ENCODE data around the gene CRIP1. TPM values are rescaled to one million over a fixed set of nuclear protein-coding genes. Genes with fewer than 3 reads are reported as not detected.

The CRIP1 gene
- total and polyA plus RNA-seq, 4 donors: 72.8 to 465 (median 301) TPM

GRCh38 chr14:105534586-105534985, 47.9 kb downstream of the CRIP1 start:
- DNase-seq (peak in 1 of 3 donors; percentile 10), ATAC-seq (ENCODE audit: insufficient read depth, low FRiP score) (no peak)
- no peak for TF ChIP-seq CTCF (IDR thresholded peaks at IDR 0.05; ENCODE audit: control extremely low read depth, extremely low read depth)
- H3K9me3 ChIP-seq (ENCODE audit: control insufficient read depth in 4 of 4, insufficient read depth in 3 of 4, low read length in 3 of 4): peaks cover 0 to 3% (median 0%) of the 10 kb centered on the region in 4 donors
- H3K36me3 ChIP-seq (ENCODE audit: control insufficient read depth in 4 of 4, insufficient read depth in 4 of 4, low read length in 4 of 4): no peaks in the 10 kb centered on the region
- WGBS, 2 donors: 63 to 87% methylated on average over 13 of the region's 13 CpGs
- no peaks in the 10 kb centered on the region for H3K27me3 ChIP-seq (ENCODE audit: control insufficient read depth in 3 of 3, insufficient read depth in 3 of 3, low read length in 2 of 3)
- peaks cover 0 to 9% (median 0%) of the 10 kb centered on the region in 5 donors for H3K4me1 ChIP-seq (ENCODE audit: control insufficient read depth in 5 of 5, insufficient read depth in 5 of 5, low read length in 5 of 5)
- no peak overlapping the region for H3K4me3 ChIP-seq
- no peak overlapping the region for H3K9ac ChIP-seq (ENCODE audit: insufficient read depth in 1 of 2, low read length in 2 of 2)
- no peak overlapping the region for H3K27ac ChIP-seq (ENCODE audit: low read depth in 1 of 2, low read length in 1 of 2)

- ATAC-seq (ENCODE audit: insufficient read depth, low FRiP score) (no peak), DNase-seq (peak in 1 of 3 donors; percentile 2)
- H3K4me3 ChIP-seq: no peak overlapping the region
- H3K27me3 ChIP-seq (ENCODE audit: control insufficient read depth in 3 of 3, insufficient read depth in 3 of 3, low read length in 2 of 3): no peaks in the 10 kb centered on the region
- no peak for TF ChIP-seq CTCF (IDR thresholded peaks at IDR 0.05; ENCODE audit: control extremely low read depth, extremely low read depth)
- peaks cover 0 to 5% (median 0%) of the 10 kb centered on the region in 5 donors for H3K4me1 ChIP-seq (ENCODE audit: control insufficient read depth in 5 of 5, insufficient read depth in 5 of 5, low read length in 5 of 5)
- H3K27ac ChIP-seq (ENCODE audit: low read depth in 1 of 2, low read length in 1 of 2): no peak overlapping the region
- WGBS, 2 donors: 72 to 79% methylated on average over 7 of the region's 7 CpGs
- peaks cover 0 to 3% (median 0%) of the 10 kb centered on the region in 4 donors for H3K9me3 ChIP-seq (ENCODE audit: control insufficient read depth in 4 of 4, insufficient read depth in 3 of 4, low read length in 3 of 4)
- H3K9ac ChIP-seq (ENCODE audit: insufficient read depth in 1 of 2, low read length in 2 of 2): no peak overlapping the region
- no peaks in the 10 kb centered on the region for H3K36me3 ChIP-seq (ENCODE audit: control insufficient read depth in 4 of 4, insufficient read depth in 4 of 4, low read length in 4 of 4)
These were observed 49.4 kb downstream of the CRIP1 start for GRCh38 chr14:105536051-105536450.

- H3K4me3 ChIP-seq: no peak overlapping the region
- peaks cover 0 to 2% (median 0%) of the 10 kb centered on the region in 4 donors for H3K9me3 ChIP-seq (ENCODE audit: control insufficient read depth in 4 of 4, insufficient read depth in 3 of 4, low read length in 3 of 4)
- ATAC-seq (ENCODE audit: insufficient read depth, low FRiP score): no peak
- no peak for TF ChIP-seq CTCF (IDR thresholded peaks at IDR 0.05; ENCODE audit: control extremely low read depth, extremely low read depth)
- H3K36me3 ChIP-seq (ENCODE audit: control insufficient read depth in 4 of 4, insufficient read depth in 4 of 4, low read length in 4 of 4): no peaks in the 10 kb centered on the region
- H3K9ac ChIP-seq (ENCODE audit: insufficient read depth in 1 of 2, low read length in 2 of 2): no peak overlapping the region
- peaks cover 0 to 5% (median 0%) of the 10 kb centered on the region in 5 donors for H3K4me1 ChIP-seq (ENCODE audit: control insufficient read depth in 5 of 5, insufficient read depth in 5 of 5, low read length in 5 of 5)
- WGBS, 2 donors: 78 to 83% methylated on average over 34 of the region's 34 CpGs
- H3K27me3 ChIP-seq (ENCODE audit: control insufficient read depth in 3 of 3, insufficient read depth in 3 of 3, low read length in 2 of 3): no peaks in the 10 kb centered on the region
- no peak for DNase-seq
- H3K27ac ChIP-seq (ENCODE audit: low read depth in 1 of 2, low read length in 1 of 2): no peak overlapping the region
These were observed 50.2 kb downstream of the CRIP1 start for GRCh38 chr14:105536691-105537579.

All from lung (tissue), 12 donors.